K562 (cell line): Measurements from ENCODE around the gene ATP6V0A1. TPM values are rescaled to one million over a fixed set of nuclear protein-coding genes. Genes with fewer than 3 reads are reported as not detected.
"Not testable (repeated sequence)": the region's sequence is repeated elsewhere in the genome, so short reads cannot be mapped to it uniquely, and the experiment has no call there.

Experiments
- ATAC-seq: fragments of 200-7000 bp; cut with Tn5 transposase; 3 replicates; pipeline ENCODE4 v1.9.1; 2020; ENCODE audit warnings: moderate library complexity
- BruUV-seq: library from RNA; stranded (reverse); fragments of 400-500 nt; replicated peaks from 2 replicates; lab custom pipeline; 2021; lab: Mats Ljungman, UMichigan
- CTCF ChIA-PET: fragments of 300-600 bp; formaldehyde crosslinking; extraction: SDS; loops from one replicate; lab custom pipeline; 2021; ENCODE audit warnings: low intra/inter-chr PET ratio; lab: Yijun Ruan, JAX
- POLR2A ChIA-PET: fragments of 300-600, 350-650 bp; sonication (Branson Sonifier 250); formaldehyde crosslinking; extraction: SDS; loops from one replicate; lab custom pipeline; 2021; ENCODE audit warnings: antibody characterized with exemption, inconsistent platforms; lab: Yijun Ruan, JAX
- DNase-seq, 4 experiments: peaks; one replicate each; pipeline versions ENCODE4 v3.0.0 to v3.0.0-alpha.2; 2011 to 2018; ENCODE audit warnings: low spot score in 3 of 4, mixed read lengths in 3 of 4; ENCODE audit errors: extremely low read depth in 1 of 4
- FAIRE-seq: peaks from 2 replicates; lab custom pipeline; 2011; peaks lifted over from hg19 to GRCh38; lab: Jason Lieb, UNC
- H2AFZ ChIP-seq: 2 replicates; pipeline ENCODE4 v1.6.0; 2011; ENCODE audit warnings: low read depth, low read length, control low read depth, inconsistent platforms
- H3K27ac ChIP-seq: fragments of 200-600 bp; 3 replicates; pipeline ENCODE4 v1.8.0; 2011; ENCODE audit warnings: low read depth, mild to moderate bottlenecking, control low read depth, inconsistent platforms, low read length, moderate library complexity, mixed read lengths; ENCODE audit errors: extremely low read depth
- H3K27me3 ChIP-seq, 2 experiments: fragments of 300-600 bp in 1 of 2; 2 replicates in 1 of 2; 3 replicates in 1 of 2; pipeline versions ENCODE4 v1.6.0 to v1.8.0; 2011; ENCODE audit warnings: inconsistent platforms in 2 of 2, low read length in 2 of 2, mild to moderate bottlenecking in 1 of 2, mixed read lengths in 1 of 2, moderate library complexity in 1 of 2; ENCODE audit not compliant: control insufficient read depth in 2 of 2, insufficient read depth in 2 of 2
- H3K36me3 ChIP-seq: fragments of 300-600 bp; 3 replicates; pipeline ENCODE4 v1.8.0; 2011; ENCODE audit warnings: mild to moderate bottlenecking, low read length, inconsistent platforms; ENCODE audit not compliant: control insufficient read depth, insufficient read depth
- H3K4me1 ChIP-seq, 2 experiments: fragments of 200-600 bp in 1 of 2; replicated peaks in 1 of 2; 2 replicates in 1 of 2; 3 replicates in 1 of 2; pipeline versions ENCODE4 v1.5.1 to v1.8.0; 2011; ENCODE audit warnings: inconsistent platforms in 2 of 2, low read length in 2 of 2, mild to moderate bottlenecking in 1 of 2, mixed read lengths in 1 of 2, moderate library complexity in 1 of 2; ENCODE audit not compliant: control insufficient read depth in 2 of 2, insufficient read depth in 2 of 2
- H3K4me2 ChIP-seq: 2 replicates; pipeline ENCODE4 v1.6.1; 2011; ENCODE audit warnings: low read length, control low read depth, inconsistent platforms, mixed read lengths; ENCODE audit not compliant: insufficient read depth
- H3K4me3 ChIP-seq: fragments of 200-600 bp; sonication (generic), shearing (Covaris generic); 2 replicates; pipeline ENCODE4 v1.5.1; 2016; ENCODE audit warnings: control low read depth, inconsistent platforms
- H3K79me2 ChIP-seq: fragments of 200-600 bp; 3 replicates; pipeline ENCODE4 v1.8.0; 2011; ENCODE audit warnings: low read length, inconsistent platforms; ENCODE audit not compliant: control insufficient read depth, insufficient read depth
- H3K9ac ChIP-seq, 2 experiments: 2 replicates each; pipeline versions ENCODE4 v1.6.0 to v1.6.1; 2011; ENCODE audit warnings: low read depth in 2 of 2, low read length in 2 of 2, control low read depth in 1 of 2, inconsistent platforms in 1 of 2, mild to moderate bottlenecking in 1 of 2, mixed read lengths in 1 of 2; ENCODE audit not compliant: insufficient read depth in 1 of 2
- H3K9me1 ChIP-seq: one replicate; pipeline ENCODE4 v1.6.0; 2011; ENCODE audit warnings: inconsistent platforms, mild to moderate bottlenecking, low read length, moderate library complexity; ENCODE audit not compliant: control insufficient read depth, insufficient read depth
- H3K9me3 ChIP-seq: replicated peaks from 2 replicates; pipeline ENCODE4 v1.5.1; 2011; ENCODE audit warnings: low read depth, low read length, inconsistent platforms; ENCODE audit not compliant: control insufficient read depth, insufficient read depth
- H4K20me1 ChIP-seq: replicated peaks from 2 replicates; pipeline ENCODE4 v1.6.1; 2011; ENCODE audit warnings: low read length, inconsistent platforms, mixed read lengths; ENCODE audit not compliant: control insufficient read depth, insufficient read depth
- ARID2 ChIP-seq: fragments of 450-650 bp; IDR thresholded peaks from 2 replicates; pipeline ENCODE4 v1.6.1; 2017; ENCODE audit warnings: antibody characterized with exemption, mild to moderate bottlenecking
- KDM4B ChIP-seq, 2 experiments: fragments of 450-650 bp in 1 of 2; sonication (generic) in 1 of 2; IDR thresholded peaks; 2 replicates each; pipeline ENCODE4 v1.6.1; 2016 to 2017; ENCODE audit warnings: borderline replicate concordance in 2 of 2, antibody characterized with exemption in 1 of 2, low read depth in 1 of 2, mild to moderate bottlenecking in 1 of 2
- NFIC ChIP-seq: fragments of 450-650 bp; IDR thresholded peaks from 2 replicates; pipeline ENCODE4 v1.6.1; 2017; ENCODE audit warnings: mild to moderate bottlenecking, inconsistent platforms
- NKRF ChIP-seq: fragments of 450-650 bp; IDR thresholded peaks from 2 replicates; pipeline ENCODE4 v1.6.1; 2016; ENCODE audit warnings: borderline replicate concordance
- PKNOX1 ChIP-seq: fragments of 450-650 bp; IDR thresholded peaks from 2 replicates; pipeline ENCODE4 v1.6.1; 2016
- ZNF274 ChIP-seq: IDR thresholded peaks from 2 replicates; pipeline ENCODE4 v1.6.1; 2011; ENCODE audit warnings: low read depth, mild to moderate bottlenecking, low read length, moderate library complexity, borderline replicate concordance
- ZNF354B ChIP-seq: fragments of 250-450 bp; sonication (Bioruptor Pico); IDR thresholded peaks from 2 replicates; pipeline ENCODE4 v1.4.0; 2020
- whole genome bisulfite sequencing: fragments of 100-300 bp; shearing (Covaris generic); methylation state at CpG from one replicate; pipeline ENCODE4 v1.1.6; 2016; ENCODE audit warnings: low coverage, mixed read lengths; ENCODE audit not compliant: insufficient coverage; ENCODE audit errors: missing lambda C conversion rate; 5-methylcytosine and 5-hydroxymethylcytosine counted together
- in situ Hi-C: fragments of 300-500 bp; cut with MboI; formaldehyde crosslinking; loops from 4 replicates; pipeline ENCODE4 v1.15.0; 2018; ENCODE audit warnings: inconsistent platforms, mixed read lengths
- intact Hi-C: fragments of 100-400 bp; cut with micrococcal nuclease; formaldehyde crosslinking; loops from 2 replicates; pipeline ENCODE4 v1.14.2; 2022
- polyA plus RNA-seq, 8 experiments: library from polyadenylated mRNA; depleted of rRNA in 4 of 8; stranded (reverse) in 5 of 8; unstranded in 3 of 8; fragments of >200 nt; fragmentation: Nextera tagmentation in 2 of 8; fragmentation: Illumina TruSeq in 1 of 8; extraction: Ambion mirVana in 2 of 8; extraction: Trizol in 1 of 8; gene quantifications; 2 replicates each; pipeline versions ENCODE4 v1.2.1 to v1.2.3, GENCODE V29; 2011 to 2014; ENCODE audit warnings: inconsistent platforms in 1 of 8, missing spikeins in 1 of 8
- total RNA-seq, 7 experiments: library from RNA; depleted of rRNA in 6 of 7; stranded (reverse); fragments of >200 nt in 6 of 7; fragmentation: Illumina TruSeq in 2 of 7; extraction: Trizol in 2 of 7; gene quantifications; 2 replicates each; pipeline versions ENCODE4 v1.2.1 to v1.2.3, GENCODE V29; 2011 to 2021; ENCODE audit warnings: low replicate concordance in 1 of 7
- TF ChIP-seq, protein P1 (sequence below): fragments of 200-400 bp; formaldehyde crosslinking; IDR thresholded peaks from 2 replicates; pipeline ENCODE4 v1.6.1; 2017; ENCODE audit warnings: mild to moderate bottlenecking, low read depth, low read length, moderate library complexity

Gene ATP6V0A1
- total and polyA plus RNA-seq, 9 of the 15 experiments (the other 6 are each of a cell fraction or from before 2014, with no cell fraction given), result 11.8 to 158 (median 75.5) TPM

GRCh38 chr17:42477173-42477572 is 18.5 kb downstream of the ATP6V0A1 start (continued):
- TF ChIP-seq, protein P1, sequence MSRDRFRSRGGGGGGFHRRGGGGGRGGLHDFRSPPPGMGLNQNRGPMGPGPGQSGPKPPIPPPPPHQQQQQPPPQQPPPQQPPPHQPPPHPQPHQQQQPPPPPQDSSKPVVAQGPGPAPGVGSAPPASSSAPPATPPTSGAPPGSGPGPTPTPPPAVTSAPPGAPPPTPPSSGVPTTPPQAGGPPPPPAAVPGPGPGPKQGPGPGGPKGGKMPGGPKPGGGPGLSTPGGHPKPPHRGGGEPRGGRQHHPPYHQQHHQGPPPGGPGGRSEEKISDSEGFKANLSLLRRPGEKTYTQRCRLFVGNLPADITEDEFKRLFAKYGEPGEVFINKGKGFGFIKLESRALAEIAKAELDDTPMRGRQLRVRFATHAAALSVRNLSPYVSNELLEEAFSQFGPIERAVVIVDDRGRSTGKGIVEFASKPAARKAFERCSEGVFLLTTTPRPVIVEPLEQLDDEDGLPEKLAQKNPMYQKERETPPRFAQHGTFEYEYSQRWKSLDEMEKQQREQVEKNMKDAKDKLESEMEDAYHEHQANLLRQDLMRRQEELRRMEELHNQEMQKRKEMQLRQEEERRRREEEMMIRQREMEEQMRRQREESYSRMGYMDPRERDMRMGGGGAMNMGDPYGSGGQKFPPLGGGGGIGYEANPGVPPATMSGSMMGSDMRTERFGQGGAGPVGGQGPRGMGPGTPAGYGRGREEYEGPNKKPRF, result no peak

DNA sequence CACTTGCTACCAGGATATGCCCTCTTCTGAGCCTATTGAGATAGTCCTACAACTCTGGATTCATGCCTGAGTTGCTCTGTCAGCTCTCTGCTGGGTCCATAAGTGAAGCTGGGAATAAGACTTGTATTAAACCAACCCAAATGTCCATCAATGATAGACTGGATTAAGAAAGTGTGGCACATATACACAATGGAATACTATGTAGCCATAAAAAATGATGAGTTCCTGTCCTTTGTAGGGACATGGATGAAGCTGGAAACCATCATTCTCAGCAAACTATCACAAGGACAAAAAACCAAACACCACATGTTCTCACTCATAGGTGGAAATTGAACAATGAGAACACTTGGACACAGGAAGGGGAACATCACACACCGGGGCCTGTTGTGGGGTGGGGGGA is 19.1 kb downstream of the ATP6V0A1 start:
- H2AFZ ChIP-seq, H3K27ac ChIP-seq, H3K4me1 ChIP-seq, H3K79me2 ChIP-seq, H3K9me1 ChIP-seq, POLR2A ChIA-PET, FAIRE-seq, CTCF ChIA-PET, H3K4me2 ChIP-seq, H3K27me3 ChIP-seq, DNase-seq, H3K9ac ChIP-seq, intact Hi-C loops, ATAC-seq, BruUV-seq, H3K4me3 ChIP-seq, H4K20me1 ChIP-seq, H3K9me3 ChIP-seq, in situ Hi-C loops: not testable (repeated sequence)
- WGBS, result no CpG with 5 or more reads among the region's 1 CpG
- peaks cover 97% of the 10 kb centered on the region for H3K36me3 ChIP-seq

GRCh38 chr17:42484304-42484703 is 25.6 kb downstream of the ATP6V0A1 start:
- no peak for DNase-seq
- no peaks in the 10 kb centered on the region for H3K9me3 ChIP-seq
- no peaks in the 10 kb centered on the region for H4K20me1 ChIP-seq
- H3K4me3 ChIP-seq, result no peak overlapping the region
- no peak overlapping the region for H3K27ac ChIP-seq
- ChIA-PET CTCF (no interaction called here), POLR2A (no interaction called here)
- H3K9me1 ChIP-seq, result no peaks in the 10 kb centered on the region
- peaks cover 97% of the 10 kb centered on the region for H3K36me3 ChIP-seq
- H3K4me2 ChIP-seq, result no peak overlapping the region
- no TSS peak for BruUV-seq
- intact Hi-C loops, result no loop called here
- WGBS, result 89% methylated on average over 7 of the region's 7 CpGs
- H3K79me2 ChIP-seq, result no peaks in the 10 kb centered on the region
- in situ Hi-C loops, result no loop called here
- TF ChIP-seq KDM4B (IDR thresholded peaks at IDR 0.05; ENCODE audit: borderline replicate concordance in 2 of 2, low read depth in 1 of 2) (no peak), NKRF (no peak), ARID2 (no peak), NFIC (peak; percentile 37; the same call in 1 of the 2 replicates), ZNF354B (CRISPR knock-in tag) (no peak), PKNOX1 (no peak), ZNF274 (no peak)
- H3K27me3 ChIP-seq, result no peaks in the 10 kb centered on the region
- H2AFZ ChIP-seq, result no peak overlapping the region
- FAIRE-seq, result no peak
- no peaks in the 10 kb centered on the region for H3K4me1 ChIP-seq
- ATAC-seq, result no peak
- no peak overlapping the region for H3K9ac ChIP-seq
